Smooth muscle cell (in vitro differentiated cells): ENCODE data around the gene PSMD1. TPM values are rescaled to one million over a fixed set of nuclear protein-coding genes. Genes with fewer than 3 reads are reported as not detected.

Experiments
- DNase-seq: peaks from one replicate; lab custom pipeline; 2025; ENCODE audit not compliant: unreplicated experiment; lab: John Stamatoyannopoulos, UW
- H2AFZ ChIP-seq: fragments of 200-600 bp; sonication (generic); 2 replicates; pipeline ENCODE4 v1.6.0; 2016; ENCODE audit warnings: antibody characterized with exemption, low read depth, mild to moderate bottlenecking
- H3F3A ChIP-seq: fragments of 200-600 bp; sonication (generic); 2 replicates; pipeline ENCODE4 v1.6.0; 2017; ENCODE audit warnings: antibody characterized with exemption, low read depth
- H3K27ac ChIP-seq: fragments of 200-600 bp; sonication (generic); 2 replicates; pipeline ENCODE4 v1.5.1; 2016; ENCODE audit warnings: low read depth, mild to moderate bottlenecking
- H3K27me3 ChIP-seq: fragments of 200-600 bp; sonication (generic); 2 replicates; pipeline ENCODE4 v1.6.1; 2016; ENCODE audit warnings: low read depth, mild to moderate bottlenecking
- H3K36me3 ChIP-seq: fragments of 200-600 bp; sonication (generic); 2 replicates; pipeline ENCODE4 v1.5.1; 2016; ENCODE audit warnings: low read depth
- H3K4me1 ChIP-seq: fragments of 200-600 bp; sonication (generic); 2 replicates; pipeline ENCODE4 v1.5.1; 2016; ENCODE audit warnings: low read depth
- H3K4me2 ChIP-seq: fragments of 200-600 bp; sonication (generic); 2 replicates; pipeline ENCODE4 v1.6.0; 2016; ENCODE audit warnings: mild to moderate bottlenecking
- H3K4me3 ChIP-seq: fragments of 200-600 bp; sonication (generic); 2 replicates; pipeline ENCODE4 v1.5.1; 2016; ENCODE audit warnings: mild to moderate bottlenecking
- H3K79me2 ChIP-seq: fragments of 200-600 bp; sonication (generic); 2 replicates; pipeline ENCODE4 v1.6.0; 2016; ENCODE audit warnings: low read depth, mild to moderate bottlenecking
- H3K9ac ChIP-seq: fragments of 200-600 bp; sonication (generic); 2 replicates; pipeline ENCODE4 v1.6.0; 2016; ENCODE audit warnings: low read depth
- H3K9me3 ChIP-seq: fragments of 200-600 bp; sonication (generic); replicated peaks from 2 replicates; pipeline ENCODE4 v1.5.1; 2016; ENCODE audit warnings: low read depth
- H4K20me1 ChIP-seq: fragments of 200-600 bp; sonication (generic); 2 replicates; pipeline ENCODE4 v1.6.0; 2016; ENCODE audit warnings: low read depth
- WGBS: methylation state at CpG from one replicate; pipeline ENCODE4 v1.1.7; 2016; ENCODE audit warnings: low lambda C conversion rate; 5-methylcytosine and 5-hydroxymethylcytosine counted together
- polyA plus RNA-seq: library from polyadenylated mRNA; unstranded; fragments of >200 nt; fragmentation: Nextera tagmentation; extraction: Ambion mirVana; gene quantifications from 2 replicates; pipeline ENCODE4 v1.2.1, GENCODE V29; 2016
- total RNA-seq: library from RNA; depleted of rRNA; stranded (reverse); fragments of >200 nt; gene quantifications from 2 replicates; pipeline ENCODE4 v1.2.3, GENCODE V29; 2014
- TF ChIP-seq, protein P1 (sequence below): fragments of 200-600 bp; sonication (generic); IDR thresholded peaks from 2 replicates; pipeline ENCODE4 v1.5.1; 2017; ENCODE audit warnings: borderline replicate concordance, mild to moderate bottlenecking, antibody characterized with exemption; ENCODE audit not compliant: insufficient read depth, poor library complexity, severe bottlenecking

The PSMD1 gene
- total and polyA plus RNA-seq, 2 experiments from 2014 or later = 95.7 to 99.7 TPM

DNA sequence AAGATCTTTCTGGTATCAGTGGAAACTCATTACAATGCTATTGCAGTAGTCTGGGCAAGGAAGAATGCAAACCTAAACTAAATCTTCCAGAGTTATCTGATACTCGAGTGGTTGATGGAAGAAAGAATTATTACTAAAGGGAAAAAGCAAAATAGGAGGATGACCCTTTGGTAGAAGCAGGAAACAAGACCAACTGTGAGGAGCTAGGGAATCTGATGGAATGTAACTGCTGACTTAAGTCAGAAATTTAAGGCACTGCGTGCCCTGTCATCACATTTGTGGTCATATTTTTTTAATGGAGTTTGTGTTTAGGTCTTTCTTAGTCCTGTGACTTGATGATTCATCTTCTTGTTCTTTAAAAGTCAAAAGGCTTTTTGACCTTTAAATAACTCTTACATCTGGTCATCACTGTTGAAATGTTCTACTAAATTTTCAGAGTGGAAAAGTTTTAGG, 105.2 kb downstream of the PSMD1 start:
- peak overlapping the region; percentile 93 for H3K27ac ChIP-seq
- peak overlapping the region; percentile 72 for H3K9ac ChIP-seq
- no peaks in the 10 kb centered on the region for H3K27me3 ChIP-seq
- H3K4me2 ChIP-seq = peak overlapping the region; percentile 63
- no peak overlapping the region for H2AFZ ChIP-seq
- DNase-seq = no peak
- WGBS = 3% methylated on average over 2 of the region's 2 CpGs
- no peaks in the 10 kb centered on the region for H3K79me2 ChIP-seq
- peaks cover 21% of the 10 kb centered on the region for H3F3A ChIP-seq
- no peaks in the 10 kb centered on the region for H3K9me3 ChIP-seq
- TF ChIP-seq, protein P1, sequence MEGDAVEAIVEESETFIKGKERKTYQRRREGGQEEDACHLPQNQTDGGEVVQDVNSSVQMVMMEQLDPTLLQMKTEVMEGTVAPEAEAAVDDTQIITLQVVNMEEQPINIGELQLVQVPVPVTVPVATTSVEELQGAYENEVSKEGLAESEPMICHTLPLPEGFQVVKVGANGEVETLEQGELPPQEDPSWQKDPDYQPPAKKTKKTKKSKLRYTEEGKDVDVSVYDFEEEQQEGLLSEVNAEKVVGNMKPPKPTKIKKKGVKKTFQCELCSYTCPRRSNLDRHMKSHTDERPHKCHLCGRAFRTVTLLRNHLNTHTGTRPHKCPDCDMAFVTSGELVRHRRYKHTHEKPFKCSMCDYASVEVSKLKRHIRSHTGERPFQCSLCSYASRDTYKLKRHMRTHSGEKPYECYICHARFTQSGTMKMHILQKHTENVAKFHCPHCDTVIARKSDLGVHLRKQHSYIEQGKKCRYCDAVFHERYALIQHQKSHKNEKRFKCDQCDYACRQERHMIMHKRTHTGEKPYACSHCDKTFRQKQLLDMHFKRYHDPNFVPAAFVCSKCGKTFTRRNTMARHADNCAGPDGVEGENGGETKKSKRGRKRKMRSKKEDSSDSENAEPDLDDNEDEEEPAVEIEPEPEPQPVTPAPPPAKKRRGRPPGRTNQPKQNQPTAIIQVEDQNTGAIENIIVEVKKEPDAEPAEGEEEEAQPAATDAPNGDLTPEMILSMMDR = no peak
- no peak overlapping the region for H3K4me3 ChIP-seq
- no peaks in the 10 kb centered on the region for H4K20me1 ChIP-seq
- peaks cover 5% of the 10 kb centered on the region for H3K4me1 ChIP-seq
- H3K36me3 ChIP-seq = peaks cover 4% of the 10 kb centered on the region

DNA sequence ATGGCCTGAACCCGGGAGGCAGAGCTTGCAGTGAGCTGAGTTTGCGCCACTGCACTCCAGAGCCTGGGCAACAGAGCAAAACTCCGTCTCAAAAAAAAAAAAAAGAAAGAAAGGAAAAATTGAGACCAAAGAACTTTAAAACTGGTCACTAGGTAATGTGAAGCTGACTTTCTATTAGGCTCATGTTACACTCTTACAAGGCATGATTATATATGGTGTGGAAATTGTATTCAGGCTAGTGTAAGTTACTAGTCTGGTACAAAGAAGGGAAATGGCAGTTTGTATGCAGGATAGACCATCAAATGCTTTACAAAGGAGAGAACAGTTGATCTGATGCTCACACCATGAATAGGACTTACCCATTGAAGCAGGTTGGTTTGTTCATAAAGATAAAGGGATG, 106.3 kb downstream of the PSMD1 start:
- Histone ChIP-seq H3K27ac (peak overlapping the region; percentile 93), H3F3A (peaks cover 25% of the 10 kb centered on the region), H3K4me1 (peaks cover 5% of the 10 kb centered on the region), H3K27me3 (no peaks in the 10 kb centered on the region), H3K9ac (no peak overlapping the region), H3K4me3 (no peak overlapping the region), H4K20me1 (no peaks in the 10 kb centered on the region), H3K4me2 (no peak overlapping the region), H3K9me3 (no peaks in the 10 kb centered on the region), H2AFZ (no peak overlapping the region), H3K36me3 (peaks cover 4% of the 10 kb centered on the region), H3K79me2 (no peaks in the 10 kb centered on the region)
- TF ChIP-seq, protein P1 = no peak
- WGBS = 93% methylated on average over 3 of the region's 3 CpGs
- no peak for DNase-seq

DNA sequence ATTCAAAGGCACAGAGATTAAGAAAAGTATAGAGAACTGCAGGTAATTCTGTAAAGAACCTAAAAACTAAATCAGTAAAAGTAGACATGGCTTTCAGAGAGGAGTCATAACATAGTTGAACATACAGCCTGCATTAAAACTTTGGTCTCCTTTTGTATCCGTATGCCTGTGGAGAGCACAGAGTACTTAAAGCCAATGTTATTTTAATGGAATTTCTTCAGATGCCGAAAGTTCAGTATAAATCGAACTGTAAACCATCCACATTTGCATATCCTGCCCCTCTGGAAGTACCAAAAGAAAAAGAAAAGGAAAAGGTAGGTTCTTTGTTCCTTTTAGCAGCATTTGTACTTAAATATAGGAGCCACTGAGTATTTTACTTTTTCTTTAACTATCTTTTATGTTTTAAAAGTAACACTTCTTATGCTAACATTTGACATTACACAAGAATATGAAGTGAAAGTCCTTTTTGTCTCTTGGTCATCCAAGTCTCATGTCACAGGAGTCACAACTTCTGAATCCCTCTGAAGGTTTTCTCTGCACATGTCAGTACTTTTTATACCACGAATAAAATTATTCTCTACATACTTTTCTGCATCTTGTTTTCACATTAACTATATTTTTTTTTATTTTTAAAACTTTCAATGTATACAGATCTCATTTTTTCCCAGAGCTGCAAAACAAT, 106.9 kb downstream of the PSMD1 start:
- no peaks in the 10 kb centered on the region for H3K79me2 ChIP-seq
- H3K4me3 ChIP-seq = no peak overlapping the region
- H3K27ac ChIP-seq = peak overlapping the region; percentile 93
- H3F3A ChIP-seq = peaks cover 26% of the 10 kb centered on the region
- H3K36me3 ChIP-seq = peaks cover 4% of the 10 kb centered on the region
- H2AFZ ChIP-seq = no peak overlapping the region
- no peaks in the 10 kb centered on the region for H3K9me3 ChIP-seq
- TF ChIP-seq, protein P1 = no peak
- H3K4me2 ChIP-seq = no peak overlapping the region
- H3K27me3 ChIP-seq = no peaks in the 10 kb centered on the region
- DNase-seq = no peak
- no peaks in the 10 kb centered on the region for H4K20me1 ChIP-seq
- H3K9ac ChIP-seq = no peak overlapping the region
- WGBS = 92% methylated on average over 4 of the region's 4 CpGs
- H3K4me1 ChIP-seq = peaks cover 5% of the 10 kb centered on the region
